ENCODE measurements around the gene DOCK3. TPM values are rescaled to one million over a fixed set of nuclear protein-coding genes. Genes with fewer than 3 reads are reported as not detected.
"Not testable (repeated sequence)": the region's sequence is repeated elsewhere in the genome, so short reads cannot be mapped to it uniquely, and the experiment has no call there.

DOCK3 gene
- total RNA-seq, 1 experiment from 2014 or later: 0.47 TPM

- Histone ChIP-seq H3K27ac (ENCODE audit: low read depth, low read length, poor library complexity, severe bottlenecking) (no peak overlapping the region), H3K4me1 (ENCODE audit: insufficient read depth, low read length, poor library complexity, severe bottlenecking) (no peaks in the 10 kb centered on the region), H3K27me3 (replicated peaks; ENCODE audit: insufficient read depth, low read depth, low read length, poor library complexity) (no peaks in the 10 kb centered on the region), H3K36me3 (ENCODE audit: insufficient read depth, low read length, poor library complexity, severe bottlenecking) (no peaks in the 10 kb centered on the region), H3K4me3 (ENCODE audit: low read depth, low read length, poor library complexity, severe bottlenecking) (no peak overlapping the region), H3K9me3 (ENCODE audit: low read depth, low read length, poor library complexity, severe bottlenecking) (no peaks in the 10 kb centered on the region)
- CTCF ChIA-PET: no interaction called here
- intact Hi-C loops (cut with micrococcal nuclease; ENCODE audit: unreplicated experiment): no loop called here
- DNase-seq (ENCODE audit: low spot score): no peak
- TF ChIP-seq EZH2 (IDR thresholded peaks at IDR 0.05; ENCODE audit: borderline replicate concordance, low read depth, low read length, poor library complexity, severe bottlenecking) (no peak), CTCF (conservative IDR thresholded peaks at IDR 0.05; ENCODE audit: low read depth, low read length) (no peak)
- POLR2A ChIA-PET (ENCODE audit: low non-redundant PET): no interaction called here
- BruUV-seq (replicated peaks): no TSS peak
Measured at GRCh38 chr3:50873376-50874157, 198.8 kb downstream of the DOCK3 start.

DNA sequence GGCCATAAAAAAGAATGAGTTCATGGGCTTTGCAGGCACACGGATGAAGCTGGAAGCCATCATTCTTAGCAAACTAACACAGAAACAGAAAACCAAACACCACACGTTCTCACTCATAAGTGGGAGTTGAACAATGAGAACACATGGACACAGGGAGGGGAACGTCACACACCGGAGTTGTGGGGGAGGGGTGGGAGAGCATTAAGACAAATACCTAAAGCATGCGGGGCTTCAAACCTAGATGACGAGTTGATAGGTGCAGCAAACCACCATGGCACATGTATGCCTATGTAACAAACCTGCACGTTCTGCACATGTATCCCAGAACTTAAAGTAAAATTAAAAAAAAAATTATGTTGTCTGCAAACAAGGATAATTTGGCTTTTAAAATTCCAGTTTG lies 200.1 kb downstream of the DOCK3 start:
- DNase-seq (ENCODE audit: low spot score); H3K4me3 ChIP-seq (ENCODE audit: low read depth, low read length, poor library complexity, severe bottlenecking); H3K27me3 ChIP-seq (replicated peaks; ENCODE audit: insufficient read depth, low read depth, low read length, poor library complexity); POLR2A ChIA-PET (ENCODE audit: low non-redundant PET); H3K27ac ChIP-seq (ENCODE audit: low read depth, low read length, poor library complexity, severe bottlenecking); BruUV-seq (replicated peaks); intact Hi-C loops (cut with micrococcal nuclease; ENCODE audit: unreplicated experiment); H3K9me3 ChIP-seq (ENCODE audit: low read depth, low read length, poor library complexity, severe bottlenecking); H3K4me1 ChIP-seq (ENCODE audit: insufficient read depth, low read length, poor library complexity, severe bottlenecking); H3K36me3 ChIP-seq (ENCODE audit: insufficient read depth, low read length, poor library complexity, severe bottlenecking); CTCF ChIA-PET: not testable (repeated sequence)

- DNase-seq (ENCODE audit: low spot score): no peak
- H3K36me3 ChIP-seq (ENCODE audit: insufficient read depth, low read length, poor library complexity, severe bottlenecking): no peaks in the 10 kb centered on the region
- CTCF ChIA-PET: no interaction called here
- H3K4me1 ChIP-seq (ENCODE audit: insufficient read depth, low read length, poor library complexity, severe bottlenecking): no peaks in the 10 kb centered on the region
- H3K4me3 ChIP-seq (ENCODE audit: low read depth, low read length, poor library complexity, severe bottlenecking): no peak overlapping the region
- intact Hi-C loops (cut with micrococcal nuclease; ENCODE audit: unreplicated experiment): no loop called here
- BruUV-seq (replicated peaks): no TSS peak
- H3K27ac ChIP-seq (ENCODE audit: low read depth, low read length, poor library complexity, severe bottlenecking): no peak overlapping the region
- TF ChIP-seq EZH2 (IDR thresholded peaks at IDR 0.05; ENCODE audit: borderline replicate concordance, low read depth, low read length, poor library complexity, severe bottlenecking) (no peak), CTCF (conservative IDR thresholded peaks at IDR 0.05; ENCODE audit: low read depth, low read length) (no peak)
- H3K9me3 ChIP-seq (ENCODE audit: low read depth, low read length, poor library complexity, severe bottlenecking): no peaks in the 10 kb centered on the region
- POLR2A ChIA-PET (ENCODE audit: low non-redundant PET): no interaction called here
- H3K27me3 ChIP-seq (replicated peaks; ENCODE audit: insufficient read depth, low read depth, low read length, poor library complexity): no peaks in the 10 kb centered on the region
Measured at GRCh38 chr3:50876947-50877346, 202.2 kb downstream of the DOCK3 start.

- H3K27ac ChIP-seq (ENCODE audit: low read depth, low read length, poor library complexity, severe bottlenecking); DNase-seq (ENCODE audit: low spot score); H3K4me1 ChIP-seq (ENCODE audit: insufficient read depth, low read length, poor library complexity, severe bottlenecking); POLR2A ChIA-PET (ENCODE audit: low non-redundant PET); H3K9me3 ChIP-seq (ENCODE audit: low read depth, low read length, poor library complexity, severe bottlenecking); H3K4me3 ChIP-seq (ENCODE audit: low read depth, low read length, poor library complexity, severe bottlenecking); H3K27me3 ChIP-seq (replicated peaks; ENCODE audit: insufficient read depth, low read depth, low read length, poor library complexity); CTCF ChIA-PET; H3K36me3 ChIP-seq (ENCODE audit: insufficient read depth, low read length, poor library complexity, severe bottlenecking); BruUV-seq (replicated peaks); intact Hi-C loops (cut with micrococcal nuclease; ENCODE audit: unreplicated experiment): not testable (repeated sequence)
Measured at GRCh38 chr3:50882733-50883132, 208.0 kb downstream of the DOCK3 start.
